Kidney (tissue), 14 donors: ENCODE measurements around the gene GLIS1. TPM values are rescaled to one million over a fixed set of nuclear protein-coding genes. Genes with fewer than 3 reads are reported as not detected.

Experiments used
- DNase-seq, 5 donors: peaks; one replicate each; pipeline ENCODE4 v3.0.0-alpha.2; 2013 to 2020
- FAIRE-seq: peaks from 2 replicates; lab custom pipeline; 2012; peaks lifted over from hg19 to GRCh38; lab: Jason Lieb, UNC
- H3K27ac ChIP-seq, 2 donors: one replicate each; pipeline ENCODE4 v1.7.0; 2013; ENCODE audit warnings: low read depth in 2 of 2, low read length in 2 of 2, inconsistent platforms in 1 of 2
- H3K27me3 ChIP-seq: one replicate; pipeline ENCODE4 v1.7.1; 2013; ENCODE audit warnings: low read length, inconsistent platforms; ENCODE audit not compliant: control insufficient read depth, insufficient read depth
- H3K36me3 ChIP-seq, 3 donors: one replicate each; pipeline versions ENCODE4 v1.7.0 to v1.7.1; 2013; ENCODE audit warnings: low read length in 3 of 3, control low read depth in 1 of 3, inconsistent platforms in 1 of 3; ENCODE audit not compliant: insufficient read depth in 3 of 3, control insufficient read depth in 2 of 3
- H3K4me1 ChIP-seq, 3 donors: one replicate each; pipeline versions ENCODE4 v1.7.0 to v1.7.1; 2013; ENCODE audit warnings: low read length in 3 of 3, inconsistent platforms in 1 of 3, low read depth in 1 of 3; ENCODE audit not compliant: control insufficient read depth in 2 of 3, insufficient read depth in 2 of 3
- H3K4me3 ChIP-seq, 3 donors: one replicate each; pipeline versions ENCODE4 v1.7.0 to v1.8.1; 2013; ENCODE audit warnings: low read length in 3 of 3, control low read depth in 1 of 3, inconsistent platforms in 1 of 3
- H3K9ac ChIP-seq, 3 donors: one replicate each; pipeline versions ENCODE4 v1.7.0 to v1.7.1; 2013; ENCODE audit warnings: low read length in 3 of 3, control low read depth in 1 of 3, inconsistent platforms in 1 of 3
- H3K9me3 ChIP-seq, 3 donors: one replicate each; pipeline versions ENCODE4 v1.7.0 to v1.7.1; 2013; ENCODE audit warnings: low read length in 3 of 3, control low read depth in 1 of 3, inconsistent platforms in 1 of 3; ENCODE audit not compliant: control insufficient read depth in 2 of 3, insufficient read depth in 1 of 3
- CTCF ChIP-seq: IDR thresholded peaks from 3 replicates; pipeline ENCODE4 v1.5.1; 2012; ENCODE audit warnings: mild to moderate bottlenecking, moderate library complexity, borderline replicate concordance; ENCODE audit not compliant: insufficient read depth; ENCODE audit errors: extremely low read depth
- intact Hi-C: fragments of 100-400 bp; cut with DNase I; formaldehyde crosslinking; loops from one replicate; pipeline ENCODE4 v1.11.1; 2022
- polyA plus RNA-seq: library from polyadenylated mRNA; stranded (reverse); fragments of 350-450 nt; fragmentation: Illumina TruSeq; extraction: RNeasy Lipid Tissue Mini Kit (QIAGEN cat#74804); gene quantifications from one replicate; pipeline ENCODE4 v1.2.3, GENCODE V29; 2014; ENCODE audit warnings: low read depth, low replicate concordance; ENCODE audit not compliant: insufficient read depth
- total RNA-seq: library from RNA; stranded (reverse); fragmentation: NEBNext Ultra II Directional; extraction: Animal tissue kit (Norgen Biotek cat#: 25700); gene quantifications from one replicate; pipeline ENCODE4 v1.2.1, GENCODE V29; 2021
- donor health status: control.
- donor health status: control.
- donor health status: control.
- donor health status: control.
- donor health status: control.
- donor health status: DM: yes; HTN: yes; CAD: no.
- donor health status: Normal renal cell carcinoma (clear cell type).

Gene GLIS1
- total and polyA plus RNA-seq, 2 donors from 2014 or later: 3.3 to 3.7 TPM

GRCh38 chr1:53733447-53733931, 5.5 kb downstream of the GLIS1 start:
- H3K4me1 ChIP-seq: peaks cover 0 to 18% (median 15%) of the 10 kb centered on the region in 3 donors
- peaks cover 12% of the 10 kb centered on the region for H3K27me3 ChIP-seq
- TF ChIP-seq CTCF: no peak
- no peak overlapping the region for H3K4me3 ChIP-seq
- DNase-seq: no peak
- no peak for FAIRE-seq
- H3K9ac ChIP-seq: no peak overlapping the region
- H3K9me3 ChIP-seq: no peaks in the 10 kb centered on the region
- intact Hi-C loops: no loop called here
- no peaks in the 10 kb centered on the region for H3K36me3 ChIP-seq
- peak overlapping the region in 1 of 2 donors; percentile 7 for H3K27ac ChIP-seq

- H3K4me3 ChIP-seq: no peak overlapping the region
- no peak for DNase-seq
- H3K36me3 ChIP-seq: no peaks in the 10 kb centered on the region
- H3K27me3 ChIP-seq: peaks cover 12% of the 10 kb centered on the region
- no peak overlapping the region for H3K9ac ChIP-seq
- TF ChIP-seq CTCF: no peak
- FAIRE-seq: no peak
- H3K4me1 ChIP-seq: peaks cover 0 to 18% (median 10%) of the 10 kb centered on the region in 3 donors
- H3K27ac ChIP-seq: no peak overlapping the region
- intact Hi-C loops: no loop called here
- no peaks in the 10 kb centered on the region for H3K9me3 ChIP-seq
These were observed 6.0 kb downstream of the GLIS1 start for GRCh38 chr1:53732912-53733317.

GRCh38 chr1:53732409-53732808, 6.6 kb downstream of the GLIS1 start:
- H3K27ac ChIP-seq: peak overlapping the region; percentile 29 to 77
- H3K9me3 ChIP-seq: no peaks in the 10 kb centered on the region
- intact Hi-C loops: no loop called here
- H3K9ac ChIP-seq: peak overlapping the region in 1 of 3 donors; percentile 42
- H3K4me1 ChIP-seq: peaks cover 0 to 20% (median 11%) of the 10 kb centered on the region in 3 donors
- DNase-seq (no peak), FAIRE-seq (no peak)
- peaks cover 12% of the 10 kb centered on the region for H3K27me3 ChIP-seq
- no peak for TF ChIP-seq CTCF
- H3K4me3 ChIP-seq: peak overlapping the region in 2 of 3 donors; percentile 32 to 35
- no peaks in the 10 kb centered on the region for H3K36me3 ChIP-seq

GRCh38 chr1:53731779-53732305, 7.1 kb downstream of the GLIS1 start:
- Histone ChIP-seq H3K4me1 (peaks cover 0 to 21% (median 14%) of the 10 kb centered on the region in 3 donors), H3K9ac (peak overlapping the region in 1 of 3 donors; percentile 42), H3K27me3 (peaks cover 6% of the 10 kb centered on the region), H3K36me3 (no peaks in the 10 kb centered on the region), H3K4me3 (peak overlapping the region in 2 of 3 donors; percentile 32 to 35), H3K9me3 (no peaks in the 10 kb centered on the region), H3K27ac (peak overlapping the region; percentile 29 to 77)
- FAIRE-seq (no peak), DNase-seq (no peak)
- intact Hi-C loops: no loop called here
- no peak for TF ChIP-seq CTCF
